ENCODE measurements around the gene OSBPL10. TPM values are rescaled to one million over a fixed set of nuclear protein-coding genes. Genes with fewer than 3 reads are reported as not detected.

OSBPL10 gene
- total RNA-seq, 1 donor from 2014 or later: 20.5 TPM

DNA sequence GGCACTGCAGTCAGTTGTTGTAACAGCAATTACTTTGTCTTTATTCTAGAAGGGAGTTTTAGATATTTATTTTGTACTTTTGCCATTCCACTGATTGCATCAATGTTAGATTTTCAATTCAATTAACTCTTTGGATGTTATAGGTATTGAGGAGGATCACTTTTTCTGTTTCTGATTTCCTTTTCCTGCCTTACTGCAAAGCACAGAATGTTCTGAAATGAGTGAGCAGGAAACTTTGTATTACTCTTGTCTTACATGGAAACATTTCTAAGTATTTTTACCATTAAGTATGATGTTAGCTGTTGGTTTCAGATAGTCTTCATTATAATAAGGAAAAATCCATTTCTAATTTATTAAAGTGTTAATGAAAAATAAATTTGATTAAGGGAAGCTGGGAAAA is 80.5 kb downstream of the OSBPL10 start:
- Histone ChIP-seq H3K27me3 (ENCODE audit: control insufficient read depth, insufficient read depth, low read length) (no peaks in the 10 kb centered on the region), H3K36me3 (ENCODE audit: control insufficient read depth, insufficient read depth, low read length) (no peaks in the 10 kb centered on the region), H3K4me3 (ENCODE audit: low read depth, low read length) (no peak overlapping the region)
- FAIRE-seq (no peak), DNase-seq (ENCODE audit: low read depth) (no peak)
- TF ChIP-seq, protein P1, sequence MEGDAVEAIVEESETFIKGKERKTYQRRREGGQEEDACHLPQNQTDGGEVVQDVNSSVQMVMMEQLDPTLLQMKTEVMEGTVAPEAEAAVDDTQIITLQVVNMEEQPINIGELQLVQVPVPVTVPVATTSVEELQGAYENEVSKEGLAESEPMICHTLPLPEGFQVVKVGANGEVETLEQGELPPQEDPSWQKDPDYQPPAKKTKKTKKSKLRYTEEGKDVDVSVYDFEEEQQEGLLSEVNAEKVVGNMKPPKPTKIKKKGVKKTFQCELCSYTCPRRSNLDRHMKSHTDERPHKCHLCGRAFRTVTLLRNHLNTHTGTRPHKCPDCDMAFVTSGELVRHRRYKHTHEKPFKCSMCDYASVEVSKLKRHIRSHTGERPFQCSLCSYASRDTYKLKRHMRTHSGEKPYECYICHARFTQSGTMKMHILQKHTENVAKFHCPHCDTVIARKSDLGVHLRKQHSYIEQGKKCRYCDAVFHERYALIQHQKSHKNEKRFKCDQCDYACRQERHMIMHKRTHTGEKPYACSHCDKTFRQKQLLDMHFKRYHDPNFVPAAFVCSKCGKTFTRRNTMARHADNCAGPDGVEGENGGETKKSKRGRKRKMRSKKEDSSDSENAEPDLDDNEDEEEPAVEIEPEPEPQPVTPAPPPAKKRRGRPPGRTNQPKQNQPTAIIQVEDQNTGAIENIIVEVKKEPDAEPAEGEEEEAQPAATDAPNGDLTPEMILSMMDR (IDR thresholded peaks at IDR 0.05; ENCODE audit: insufficient read depth, low read length, severe bottlenecking): no peak

DNA sequence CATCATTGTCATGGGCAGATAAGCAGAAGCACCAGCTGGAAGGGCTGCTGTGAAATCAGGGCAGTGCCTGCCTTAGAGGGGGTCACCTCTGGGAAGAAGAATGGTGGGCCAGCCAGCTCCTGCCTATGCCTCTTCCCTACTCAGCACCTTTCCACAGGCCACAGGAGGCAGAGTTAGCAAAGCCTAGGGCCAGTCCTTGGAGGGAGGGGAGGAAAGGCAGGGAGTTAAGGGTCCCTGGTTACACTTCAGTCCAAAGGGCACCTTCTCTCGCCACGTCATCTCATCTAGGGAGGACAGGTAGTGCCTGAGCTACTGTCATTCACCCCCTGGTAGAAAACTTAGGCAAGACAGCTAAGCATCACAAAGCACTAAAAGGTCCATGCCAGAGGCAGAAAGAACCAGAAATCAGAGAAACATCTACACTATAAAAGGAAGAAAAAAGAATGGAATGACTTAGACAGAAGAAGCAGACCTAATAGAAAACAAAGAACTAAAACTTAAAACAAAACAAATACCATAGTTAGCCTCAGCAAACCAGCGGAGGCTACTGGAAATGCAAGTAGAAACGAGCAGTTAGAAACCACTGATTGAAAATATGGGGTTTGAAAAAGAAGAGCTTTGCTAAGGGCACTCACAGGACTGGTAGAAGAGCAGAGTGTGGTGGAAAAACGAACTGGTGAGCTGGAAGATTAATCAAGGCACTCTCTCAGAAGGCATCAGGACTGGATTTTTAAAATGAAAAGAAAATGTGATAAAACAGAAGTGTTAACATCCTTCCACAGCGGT is 84.2 kb downstream of the OSBPL10 start:
- Histone ChIP-seq H3K4me3 (ENCODE audit: low read depth, low read length) (no peak overlapping the region), H3K27me3 (ENCODE audit: control insufficient read depth, insufficient read depth, low read length) (no peaks in the 10 kb centered on the region), H3K36me3 (ENCODE audit: control insufficient read depth, insufficient read depth, low read length) (no peaks in the 10 kb centered on the region)
- no peak for DNase-seq (ENCODE audit: low read depth)
- TF ChIP-seq, protein P1 (IDR thresholded peaks at IDR 0.05; ENCODE audit: insufficient read depth, low read length, severe bottlenecking): no peak
- FAIRE-seq: no peak

DNA sequence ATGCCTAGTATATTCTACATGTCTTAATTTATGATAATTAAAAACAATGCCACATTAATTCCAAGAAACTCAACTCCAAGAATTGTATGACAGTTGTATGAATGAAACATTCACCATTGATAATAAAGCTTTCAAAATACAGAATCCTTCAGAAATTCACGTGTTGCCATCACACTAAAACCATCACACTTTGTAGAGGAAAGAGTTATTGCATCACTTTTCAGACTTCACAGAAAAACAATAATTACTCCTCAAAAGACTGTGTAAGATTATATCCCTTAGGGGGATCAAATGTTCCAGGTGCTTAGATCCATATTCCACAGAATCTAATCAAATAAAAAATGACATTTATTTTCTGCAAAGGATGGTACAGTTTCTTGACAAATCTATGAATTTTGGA is 85.0 kb downstream of the OSBPL10 start:
- no peak for FAIRE-seq
- Histone ChIP-seq H3K4me3 (ENCODE audit: low read depth, low read length) (no peak overlapping the region), H3K36me3 (ENCODE audit: control insufficient read depth, insufficient read depth, low read length) (no peaks in the 10 kb centered on the region), H3K27me3 (ENCODE audit: control insufficient read depth, insufficient read depth, low read length) (no peaks in the 10 kb centered on the region)
- no peak for DNase-seq (ENCODE audit: low read depth)
- TF ChIP-seq, protein P1 (IDR thresholded peaks at IDR 0.05; ENCODE audit: insufficient read depth, low read length, severe bottlenecking): no peak

DNA sequence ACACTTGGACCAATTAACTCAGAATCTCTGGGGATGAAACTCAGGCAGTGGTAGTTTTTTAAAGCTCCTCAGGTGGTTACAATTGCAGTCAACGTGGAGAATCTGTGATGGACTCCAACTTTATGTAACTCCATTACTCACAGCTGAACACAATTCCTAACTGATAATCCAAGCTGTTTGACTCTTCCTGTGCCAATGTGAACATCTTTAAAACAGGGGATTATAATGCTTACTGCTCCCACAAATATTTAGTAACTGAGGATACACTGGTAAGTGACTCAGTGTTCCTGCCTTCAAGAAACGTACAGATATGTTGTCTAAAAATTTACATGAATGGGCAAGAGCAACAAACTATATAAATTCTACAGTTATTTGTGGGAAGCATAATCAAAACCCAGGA is 85.6 kb downstream of the OSBPL10 start:
- Histone ChIP-seq H3K4me3 (ENCODE audit: low read depth, low read length) (no peak overlapping the region), H3K27me3 (ENCODE audit: control insufficient read depth, insufficient read depth, low read length) (no peaks in the 10 kb centered on the region), H3K36me3 (ENCODE audit: control insufficient read depth, insufficient read depth, low read length) (no peaks in the 10 kb centered on the region)
- TF ChIP-seq, protein P1 (IDR thresholded peaks at IDR 0.05; ENCODE audit: insufficient read depth, low read length, severe bottlenecking): no peak
- peak; percentile 64 for FAIRE-seq
- peak; percentile 61 for DNase-seq (ENCODE audit: low read depth)

DNA sequence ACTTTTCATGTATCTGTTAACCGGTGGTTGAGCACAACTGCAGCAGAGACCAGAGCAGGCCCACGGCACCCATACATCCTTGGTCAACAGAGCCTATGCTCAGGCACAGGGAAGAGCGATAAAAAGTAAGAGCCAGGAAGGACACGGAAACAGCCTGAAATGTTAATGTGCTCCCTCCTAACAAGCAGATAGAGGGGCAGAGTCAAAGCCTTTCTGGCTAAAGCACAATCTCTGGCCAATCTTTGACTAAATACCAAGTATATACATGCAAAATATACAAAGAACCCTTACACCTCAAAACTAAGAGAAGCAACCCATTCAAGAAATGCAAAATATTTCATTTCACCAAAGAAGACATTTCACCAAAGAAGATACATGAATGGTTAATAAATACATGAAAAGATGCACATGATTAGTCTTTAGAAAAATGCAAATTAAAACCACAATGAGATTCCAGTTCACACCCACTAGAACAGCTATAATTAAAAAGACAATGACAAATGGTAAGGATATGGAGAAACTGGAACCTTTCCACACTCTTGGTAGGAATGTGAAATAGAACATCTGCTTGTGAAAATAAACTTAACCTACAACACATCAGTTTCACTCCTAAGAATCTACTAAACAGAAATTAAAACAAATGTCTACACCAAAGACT is 88.0 kb downstream of the OSBPL10 start:
- no peaks in the 10 kb centered on the region for H3K27me3 ChIP-seq (ENCODE audit: control insufficient read depth, insufficient read depth, low read length)
- H3K4me3 ChIP-seq (ENCODE audit: low read depth, low read length): no peak overlapping the region
- TF ChIP-seq, protein P1 (IDR thresholded peaks at IDR 0.05; ENCODE audit: insufficient read depth, low read length, severe bottlenecking): no peak
- DNase-seq (ENCODE audit: low read depth) (no peak), FAIRE-seq (no peak)
- H3K36me3 ChIP-seq (ENCODE audit: control insufficient read depth, insufficient read depth, low read length): no peaks in the 10 kb centered on the region
